Epithelial cell of alveolus of lung (primary cell): ENCODE measurements around the gene ABCG5. TPM values are rescaled to one million over a fixed set of nuclear protein-coding genes. Genes with fewer than 3 reads are reported as not detected.

Source experiments
- total RNA-seq: library from RNA; depleted of rRNA; stranded (reverse); fragments of >200 nt; gene quantifications from 2 replicates; pipeline ENCODE4 v1.2.1, GENCODE V29; 2015

The ABCG5 gene
- not detected in 2 replicates for total RNA-seq

DNA sequence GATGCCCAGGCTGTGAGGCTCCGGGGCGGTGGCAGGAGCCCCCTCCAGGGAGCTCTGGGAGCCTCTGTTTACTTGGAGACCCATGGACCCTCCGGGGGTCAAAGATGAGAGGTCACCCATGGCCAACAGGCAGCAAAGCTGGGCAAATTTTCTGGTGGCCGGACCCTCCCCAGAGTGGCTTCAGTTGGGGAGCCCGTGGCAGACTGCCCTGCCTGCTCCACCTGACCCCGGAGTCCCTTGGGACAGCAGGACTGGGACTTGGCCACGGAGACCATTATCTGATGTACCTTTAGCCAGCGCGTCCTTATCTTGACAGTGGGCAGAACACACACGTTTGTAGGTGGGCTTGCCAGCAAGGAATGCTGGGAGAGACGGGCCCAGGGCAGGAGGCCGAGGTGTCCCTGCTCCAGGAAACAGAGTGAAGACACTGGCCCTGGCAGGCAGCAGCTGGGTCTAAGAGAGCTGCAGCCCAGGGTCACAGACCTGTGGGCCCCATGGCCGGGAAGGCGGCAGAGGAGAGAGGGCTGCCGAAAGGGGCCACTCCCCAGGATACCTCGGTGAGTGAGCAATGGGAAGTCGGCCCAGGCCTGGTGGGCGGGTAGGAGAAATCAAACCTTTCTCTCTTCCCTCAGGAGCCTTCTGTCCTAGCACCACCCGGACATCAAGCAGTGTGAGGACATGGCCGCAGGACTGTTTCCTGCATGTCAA is at the start of gene ABCG5, which contains the start of gene ABCG8:
TSS of gene ABCG5 (minus strand) at position 280 of the 708 bp plus-strand sequence. CDS start at position 120, 160 bp downstream.
TSS of gene ABCG8 (plus strand) at position 412 of the 708 bp plus-strand sequence. CDS start at position 495, 83 bp downstream.

DNA sequence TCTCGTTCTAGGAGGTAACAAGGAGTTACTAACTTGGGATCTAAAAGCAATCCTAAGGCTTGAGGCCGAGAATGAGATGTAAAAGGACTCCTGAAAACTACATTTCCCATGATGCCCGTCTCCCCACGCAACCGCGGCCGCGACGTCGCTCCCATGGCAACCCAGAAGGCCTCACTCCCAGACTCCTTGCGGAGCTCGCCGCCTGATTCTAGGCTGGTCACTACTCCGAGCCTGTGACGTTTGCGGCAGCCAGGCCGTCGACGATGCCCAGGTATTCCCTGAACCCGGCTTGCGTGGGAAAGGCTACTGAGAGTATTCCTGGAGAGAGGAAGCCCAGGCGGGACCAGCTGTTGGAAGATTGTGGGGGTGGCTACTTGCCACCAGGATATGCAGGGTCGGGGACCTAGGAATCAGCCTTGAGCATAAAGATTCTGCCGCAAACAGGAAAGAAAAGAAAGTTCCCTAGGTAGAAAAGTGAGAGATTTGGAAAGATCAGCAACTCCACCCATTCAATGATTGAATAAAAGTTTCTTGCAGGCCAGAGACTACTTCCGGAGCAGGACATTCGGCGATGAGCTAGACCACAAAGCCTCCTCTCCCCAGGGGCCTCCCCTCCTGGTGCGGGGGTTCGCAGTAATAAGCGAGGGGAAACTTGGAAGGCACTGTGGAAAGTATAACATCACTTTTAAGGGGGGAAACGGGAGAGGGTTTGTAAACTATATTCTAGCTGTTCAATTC is 64.6 kb downstream of the ABCG5 start, which contains the start of gene DYNC2LI1:
TSS of gene DYNC2LI1 (plus strand) at position 164 of the 738 bp plus-strand sequence. CDS start at position 264, 100 bp downstream.

Other genes with a start within 250 kb of the ABCG5 start
- 11.8 and 14.7 TPM in 2 replicates for gene THADA, start 242.8 kb downstream of the ABCG5 start, total RNA-seq
- gene PLEKHH2, start 201.6 kb downstream of the ABCG5 start, total RNA-seq = 5.2 and 32.3 TPM in 2 replicates
- 0.39 TPM in 1 of 2 replicates, not detected in the other for gene C1GALT1C1L, start 162.4 kb downstream of the ABCG5 start, total RNA-seq
- gene DYNC2LI1, start 64.8 kb downstream of the ABCG5 start, total RNA-seq = 10.1 and 25.0 TPM in 2 replicates
- not detected in 2 replicates for gene ABCG8, start 132 bp upstream of the ABCG5 start, total RNA-seq
- 32.6 and 45.0 TPM in 2 replicates for gene LRPPRC, start 157.2 kb upstream of the ABCG5 start, total RNA-seq